GM23248 (cell line): ENCODE data around the gene NKAIN2.

Experiments
- EZH2 ChIP-seq: fragments of 200-600 bp; sonication (generic); IDR thresholded peaks from 2 replicates; pipeline ENCODE4 v1.6.1; 2018; ENCODE audit warnings: antibody characterized with exemption, mild to moderate bottlenecking; ENCODE audit not compliant: insufficient read depth, poor library complexity, severe bottlenecking
- EZH2phosphoT487 ChIP-seq: fragments of 200-600 bp; sonication (generic); IDR thresholded peaks from 2 replicates; pipeline ENCODE4 v1.6.1; 2018; ENCODE audit warnings: antibody characterized with exemption, moderate library complexity, mild to moderate bottlenecking, low read depth; ENCODE audit not compliant: insufficient read depth

DNA sequence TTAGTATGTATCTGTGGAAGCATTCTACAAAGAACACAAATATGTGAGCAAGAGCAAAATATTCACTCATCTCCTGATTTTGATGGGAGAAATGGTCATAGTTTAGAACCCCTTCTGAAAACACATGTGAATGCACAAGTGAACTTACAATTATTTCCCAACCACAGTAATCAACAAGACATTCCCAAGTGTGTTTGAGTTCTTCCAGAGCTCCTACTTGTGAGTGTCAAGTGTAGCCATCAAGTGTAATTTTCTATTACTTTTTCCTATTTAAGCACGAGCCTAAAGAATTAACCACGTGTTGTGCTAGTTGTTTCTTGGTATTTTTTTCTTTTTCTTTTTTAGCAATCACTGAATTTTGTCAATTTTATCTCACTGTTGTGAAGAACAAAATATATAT lies 402.3 kb downstream of the NKAIN2 start:
- no peak for TF ChIP-seq EZH2
- TF ChIP-seq EZH2phosphoT487: no peak
